ENCODE data around the gene SLC38A3.
"Not testable (repeated sequence)": the region's sequence is repeated elsewhere in the genome, so short reads cannot be mapped to it uniquely, and the experiment has no call there.

The SLC38A3 gene

GRCh38 chr3:50242381-50242770 lies 37.3 kb downstream of the SLC38A3 start:
- DNase-seq (ENCODE audit: low spot score): no peak
- Histone ChIP-seq H3K27ac (peak overlapping the region; percentile 61 to 87), H3K4me3 (peak overlapping the region; percentile 51)
- no peak for TF ChIP-seq CTCF (IDR thresholded peaks at IDR 0.05)

GRCh38 chr3:50242851-50243542 lies 37.9 kb downstream of the SLC38A3 start:
- DNase-seq (ENCODE audit: low spot score): no peak
- H3K27ac ChIP-seq: peak overlapping the region; percentile 61 to 87
- H3K4me3 ChIP-seq: peak overlapping the region; percentile 51
- TF ChIP-seq CTCF (IDR thresholded peaks at IDR 0.05): no peak

- TF ChIP-seq CTCF (IDR thresholded peaks at IDR 0.05): no peak
- Histone ChIP-seq H3K4me3 (peak overlapping the region; percentile 51), H3K27ac (peak overlapping the region; percentile 61 to 87)
- no peak for DNase-seq (ENCODE audit: low spot score)
These were observed 38.4 kb downstream of the SLC38A3 start for GRCh38 chr3:50243543-50243895.

- H3K4me3 ChIP-seq: peak overlapping the region; percentile 72
- not testable (repeated sequence) for DNase-seq (ENCODE audit: low spot score)
- H3K27ac ChIP-seq: peak overlapping the region in 1 of 2 donors; percentile 91
These were observed 39.7 kb downstream of the SLC38A3 start for GRCh38 chr3:50244813-50245212.

GRCh38 chr3:50245251-50245745 lies 40.2 kb downstream of the SLC38A3 start:
- Histone ChIP-seq H3K27ac (peak overlapping the region; percentile 40 to 91), H3K4me3 (peak overlapping the region; percentile 72)
- TF ChIP-seq CTCF (IDR thresholded peaks at IDR 0.05): no peak
- DNase-seq (ENCODE audit: low spot score): no peak

- DNase-seq (ENCODE audit: low spot score): peak; percentile 89
- Histone ChIP-seq H3K4me3 (peak overlapping the region; percentile 72), H3K27ac (peak overlapping the region; percentile 40 to 91)
- peak; percentile 98 for TF ChIP-seq CTCF (IDR thresholded peaks at IDR 0.05)
These were observed 40.9 kb downstream of the SLC38A3 start for GRCh38 chr3:50245831-50246516.

GRCh38 chr3:50246517-50246954 lies 41.5 kb downstream of the SLC38A3 start:
- peak overlapping the region; percentile 72 for H3K4me3 ChIP-seq
- no peak for DNase-seq (ENCODE audit: low spot score)
- H3K27ac ChIP-seq: peak overlapping the region; percentile 38 to 91
- peak; percentile 41 for TF ChIP-seq CTCF (IDR thresholded peaks at IDR 0.05)

Measured in coronary artery (tissue), 2 donors.